Neural progenitor cell (in vitro differentiated cells): ENCODE measurements around the gene NOX3. TPM values are rescaled to one million over a fixed set of nuclear protein-coding genes. Genes with fewer than 3 reads are reported as not detected.

Experiments used
- DNase-seq: peaks from one replicate; pipeline ENCODE4 v3.0.0-alpha.2; 2016; ENCODE audit warnings: low spot score
- H2AFZ ChIP-seq: fragments of 200-600 bp; sonication (generic); replicated peaks from 2 replicates; pipeline ENCODE4 v1.6.1; 2016; ENCODE audit warnings: antibody characterized with exemption
- H3F3A ChIP-seq: fragments of 200-600 bp; sonication (generic); 2 replicates; pipeline ENCODE4 v1.6.1; 2016; ENCODE audit warnings: antibody characterized with exemption, low read depth
- H3K27ac ChIP-seq: fragments of 200-600 bp; sonication (generic); 2 replicates; pipeline ENCODE4 v1.5.1; 2016; ENCODE audit warnings: mild to moderate bottlenecking
- H3K27me3 ChIP-seq: fragments of 200-600 bp; sonication (generic); 2 replicates; pipeline ENCODE4 v1.6.1; 2016; ENCODE audit warnings: mild to moderate bottlenecking, moderate library complexity
- H3K36me3 ChIP-seq: fragments of 200-600 bp; sonication (generic); 2 replicates; pipeline ENCODE4 v1.5.1; 2016
- H3K4me1 ChIP-seq: fragments of 200-600 bp; sonication (generic); 2 replicates; pipeline ENCODE4 v1.6.1; 2016; ENCODE audit warnings: mixed run types
- H3K4me2 ChIP-seq: fragments of 200-600 bp; sonication (generic); 2 replicates; pipeline ENCODE4 v1.6.1; 2016
- H3K4me3 ChIP-seq: fragments of 200-600 bp; sonication (generic); 2 replicates; pipeline ENCODE4 v1.5.1; 2016
- H3K79me2 ChIP-seq: fragments of 200-600 bp; sonication (generic); 2 replicates; pipeline ENCODE4 v1.6.1; 2016; ENCODE audit warnings: low read depth
- H3K9ac ChIP-seq: fragments of 200-600 bp; sonication (generic); 2 replicates; pipeline ENCODE4 v1.6.1; 2016
- H3K9me3 ChIP-seq: fragments of 200-600 bp; sonication (generic); 2 replicates; pipeline ENCODE4 v1.5.1; 2016; ENCODE audit warnings: low read depth
- H4K20me1 ChIP-seq: fragments of 200-600 bp; sonication (generic); 2 replicates; pipeline ENCODE4 v1.6.1; 2016; ENCODE audit warnings: low read depth
- H3K27ac Mint-ChIP-seq: 3 replicates; pipeline ENCODE4 v1.8.0; 2021; ENCODE audit warnings: mixed read lengths
- H3K27me3 Mint-ChIP-seq: 2 replicates; pipeline ENCODE4 v1.8.0; 2022; ENCODE audit warnings: low read depth, mild to moderate bottlenecking, inconsistent platforms, moderate library complexity, mixed read lengths; ENCODE audit not compliant: insufficient read depth
- H3K36me3 Mint-ChIP-seq: 3 replicates; pipeline ENCODE4 v1.8.0; 2021; ENCODE audit warnings: mixed read lengths
- H3K4me1 Mint-ChIP-seq: 3 replicates; pipeline ENCODE4 v1.8.0; 2021; ENCODE audit warnings: mixed read lengths
- H3K4me3 Mint-ChIP-seq: 3 replicates; pipeline ENCODE4 v1.8.0; 2021; ENCODE audit warnings: mild to moderate bottlenecking, moderate library complexity, mixed read lengths
- H3K9me3 Mint-ChIP-seq: 3 replicates; pipeline ENCODE4 v1.8.0; 2020; ENCODE audit warnings: mixed read lengths
- EZH2 ChIP-seq: fragments of 200-600 bp; sonication (generic); IDR thresholded peaks from 2 replicates; pipeline ENCODE4 v1.6.1; 2017; ENCODE audit warnings: antibody characterized with exemption, mild to moderate bottlenecking, moderate library complexity
- EZH2phosphoT487 ChIP-seq: fragments of 200-600 bp; sonication (generic); IDR thresholded peaks from 2 replicates; pipeline ENCODE4 v1.6.1; 2017; ENCODE audit warnings: antibody characterized with exemption
- total RNA-seq: library from RNA; depleted of rRNA; stranded (reverse); fragments of >200 nt; gene quantifications from 2 replicates; pipeline ENCODE4 v1.2.3, GENCODE V29; 2015; ENCODE audit warnings: low replicate concordance
- TF ChIP-seq, protein P1 (sequence below): fragments of 200-600 bp; sonication (generic); IDR thresholded peaks from 2 replicates; pipeline ENCODE4 v1.5.1; 2017; ENCODE audit warnings: antibody characterized with exemption, mild to moderate bottlenecking

NOX3 gene
- total RNA-seq, 1 donor from 2014 or later: not detected

DNA sequence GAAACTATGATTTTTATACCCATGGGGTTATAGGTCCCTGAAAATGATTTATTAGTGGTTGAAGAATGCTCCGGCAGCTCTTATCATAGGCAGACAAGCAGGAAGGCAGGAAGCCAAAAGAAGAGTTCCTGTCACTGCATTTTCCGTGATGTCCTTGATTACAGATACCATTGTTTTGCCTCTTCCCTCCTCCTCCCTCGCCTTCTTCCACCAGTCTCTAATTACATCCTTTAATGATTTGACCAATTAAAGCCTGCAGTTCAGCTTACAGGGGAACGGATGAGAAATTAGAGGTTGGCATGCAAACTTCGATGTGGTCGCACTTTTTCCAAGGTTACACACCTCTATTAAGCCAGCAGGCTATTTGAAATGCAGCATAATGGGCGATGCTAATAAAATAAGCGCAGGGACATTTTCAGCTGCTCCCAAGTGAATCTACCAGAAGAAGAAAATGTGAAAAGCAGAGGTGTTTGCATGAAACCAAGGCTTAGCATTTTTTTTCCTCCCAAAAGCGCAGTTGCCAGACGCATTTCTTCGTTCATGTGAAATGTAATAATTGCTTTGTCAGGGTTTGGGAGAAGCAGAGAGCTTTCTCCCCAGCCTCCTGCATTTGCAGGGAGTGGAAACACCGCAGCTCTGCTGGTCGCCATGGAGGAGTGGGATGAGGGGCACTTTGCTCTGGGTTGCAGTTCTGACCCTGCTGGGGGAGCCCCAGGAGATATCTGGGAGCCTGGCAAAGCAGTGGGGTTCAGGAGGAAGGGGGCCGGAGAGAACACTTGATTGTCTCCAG is 6.0 kb downstream of the NOX3 start:
- Histone ChIP-seq H3K9me3 (no peaks in the 10 kb centered on the region), H2AFZ (peak overlapping the region; percentile 93), H3F3A (peaks cover 3% of the 10 kb centered on the region), H3K36me3 (no peaks in the 10 kb centered on the region), H3K4me2 (peak overlapping the region; percentile 46), H3K27me3 (no peaks in the 10 kb centered on the region), H4K20me1 (no peaks in the 10 kb centered on the region), H3K4me1 (peaks cover 20% of the 10 kb centered on the region), H3K9ac (no peak overlapping the region), H3K4me3 (no peak overlapping the region), H3K27ac (no peak overlapping the region), H3K79me2 (no peaks in the 10 kb centered on the region)
- TF ChIP-seq, protein P1, sequence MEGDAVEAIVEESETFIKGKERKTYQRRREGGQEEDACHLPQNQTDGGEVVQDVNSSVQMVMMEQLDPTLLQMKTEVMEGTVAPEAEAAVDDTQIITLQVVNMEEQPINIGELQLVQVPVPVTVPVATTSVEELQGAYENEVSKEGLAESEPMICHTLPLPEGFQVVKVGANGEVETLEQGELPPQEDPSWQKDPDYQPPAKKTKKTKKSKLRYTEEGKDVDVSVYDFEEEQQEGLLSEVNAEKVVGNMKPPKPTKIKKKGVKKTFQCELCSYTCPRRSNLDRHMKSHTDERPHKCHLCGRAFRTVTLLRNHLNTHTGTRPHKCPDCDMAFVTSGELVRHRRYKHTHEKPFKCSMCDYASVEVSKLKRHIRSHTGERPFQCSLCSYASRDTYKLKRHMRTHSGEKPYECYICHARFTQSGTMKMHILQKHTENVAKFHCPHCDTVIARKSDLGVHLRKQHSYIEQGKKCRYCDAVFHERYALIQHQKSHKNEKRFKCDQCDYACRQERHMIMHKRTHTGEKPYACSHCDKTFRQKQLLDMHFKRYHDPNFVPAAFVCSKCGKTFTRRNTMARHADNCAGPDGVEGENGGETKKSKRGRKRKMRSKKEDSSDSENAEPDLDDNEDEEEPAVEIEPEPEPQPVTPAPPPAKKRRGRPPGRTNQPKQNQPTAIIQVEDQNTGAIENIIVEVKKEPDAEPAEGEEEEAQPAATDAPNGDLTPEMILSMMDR: no peak
- TF ChIP-seq EZH2phosphoT487: no peak
- no peak for TF ChIP-seq EZH2
- no peak overlapping the region for H3K4me3 Mint-ChIP-seq
- H3K36me3 Mint-ChIP-seq: no peaks in the 10 kb centered on the region
- H3K27me3 Mint-ChIP-seq: peaks cover 2% of the 10 kb centered on the region
- H3K27ac Mint-ChIP-seq: no peak overlapping the region
- no peak for DNase-seq
- peaks cover 19% of the 10 kb centered on the region for H3K4me1 Mint-ChIP-seq
- H3K9me3 Mint-ChIP-seq: no peaks in the 10 kb centered on the region

DNA sequence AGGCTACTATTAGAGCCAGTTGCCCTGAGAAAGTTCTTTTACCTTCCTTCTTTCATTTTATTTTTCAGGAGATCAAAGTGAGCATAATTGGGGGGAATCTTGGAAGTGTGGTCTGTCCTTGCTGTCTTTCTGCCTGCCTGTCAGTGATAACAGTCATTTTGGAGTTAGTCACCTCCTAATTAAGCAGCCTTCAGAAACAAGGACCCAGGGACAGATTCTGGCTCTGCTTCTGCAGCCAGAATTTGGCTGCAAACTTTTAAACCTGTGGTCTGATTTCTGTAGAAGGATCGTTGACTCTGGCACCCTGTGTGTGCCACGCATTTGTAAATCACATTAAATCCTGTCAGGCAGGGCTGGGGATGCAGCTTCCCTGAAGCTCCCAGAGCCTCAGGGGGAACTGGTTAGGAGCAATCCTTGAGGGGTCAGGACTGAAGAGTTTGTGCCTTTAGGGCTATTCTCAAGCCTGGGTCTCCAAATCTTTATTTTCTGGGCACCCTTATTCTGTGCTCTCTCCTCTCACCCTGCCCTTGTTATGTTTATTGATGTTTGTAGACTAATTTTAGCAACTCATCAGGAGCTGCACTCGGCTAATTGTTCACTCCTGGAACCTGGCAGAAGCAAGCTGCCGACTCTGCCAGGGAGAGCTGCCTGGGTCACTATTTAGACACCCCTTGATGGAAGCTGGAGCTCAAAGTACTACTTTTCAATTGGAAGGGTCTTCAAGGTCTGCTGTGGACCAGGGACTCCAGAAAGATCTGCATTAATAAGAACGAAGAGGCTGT is 6.8 kb downstream of the NOX3 start:
- no peak overlapping the region for H3K4me3 ChIP-seq
- no peak for DNase-seq

DNA sequence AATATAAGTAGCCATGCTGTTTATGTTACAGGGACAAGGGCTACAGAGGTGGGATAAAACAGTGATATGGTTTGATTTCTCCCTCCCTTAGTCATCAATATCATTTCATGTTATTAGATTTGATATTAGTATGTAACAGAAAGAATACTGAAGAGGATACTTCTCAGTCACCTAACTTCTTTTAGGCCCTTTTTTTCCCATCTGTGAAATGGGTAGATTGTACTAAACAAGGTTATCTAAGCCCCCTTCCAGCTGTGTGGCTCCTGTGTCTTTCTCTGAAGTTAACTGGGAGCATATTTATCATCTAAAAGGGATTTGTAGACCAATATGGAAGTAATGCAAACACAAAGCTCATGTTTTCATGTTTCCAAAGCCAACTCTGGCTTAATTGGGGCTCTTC is 7.7 kb downstream of the NOX3 start:
- H3K4me1 ChIP-seq: peaks cover 20% of the 10 kb centered on the region
- TF ChIP-seq, protein P1: no peak
- no peak for TF ChIP-seq EZH2
- no peak for TF ChIP-seq EZH2phosphoT487
- H3K27me3 ChIP-seq: no peaks in the 10 kb centered on the region
- no peak overlapping the region for H3K27ac Mint-ChIP-seq
- H2AFZ ChIP-seq: no peak overlapping the region
- no peaks in the 10 kb centered on the region for H3K79me2 ChIP-seq
- no peaks in the 10 kb centered on the region for H3K9me3 Mint-ChIP-seq
- H3K4me3 ChIP-seq: no peak overlapping the region
- no peaks in the 10 kb centered on the region for H3K36me3 Mint-ChIP-seq
- DNase-seq: no peak
- no peaks in the 10 kb centered on the region for H3K36me3 ChIP-seq
- no peaks in the 10 kb centered on the region for H3K9me3 ChIP-seq
- H4K20me1 ChIP-seq: no peaks in the 10 kb centered on the region
- H3K4me2 ChIP-seq: no peak overlapping the region
- no peak overlapping the region for H3K9ac ChIP-seq
- no peak overlapping the region for H3K4me3 Mint-ChIP-seq
- H3F3A ChIP-seq: peaks cover 3% of the 10 kb centered on the region
- peaks cover 19% of the 10 kb centered on the region for H3K4me1 Mint-ChIP-seq
- no peak overlapping the region for H3K27ac ChIP-seq
- H3K27me3 Mint-ChIP-seq: peaks cover 4% of the 10 kb centered on the region

More for the DNA sequence above, 6.8 kb downstream of the NOX3 start:
- Histone ChIP-seq H3K4me2 (peak overlapping the region; percentile 46), H3K27me3 (no peaks in the 10 kb centered on the region), H2AFZ (peak overlapping the region; percentile 93), H3K4me1 (peaks cover 20% of the 10 kb centered on the region), H3K79me2 (no peaks in the 10 kb centered on the region), H3K9me3 (no peaks in the 10 kb centered on the region), H3K9ac (no peak overlapping the region), H3K27ac (no peak overlapping the region), H3F3A (peaks cover 3% of the 10 kb centered on the region), H4K20me1 (no peaks in the 10 kb centered on the region), H3K36me3 (no peaks in the 10 kb centered on the region)
- Mint-ChIP-seq H3K4me3 (no peak overlapping the region), H3K27me3 (peaks cover 4% of the 10 kb centered on the region), H3K9me3 (no peaks in the 10 kb centered on the region), H3K36me3 (no peaks in the 10 kb centered on the region), H3K4me1 (peaks cover 19% of the 10 kb centered on the region), H3K27ac (peak overlapping the region; percentile 10)
- TF ChIP-seq, protein P1: no peak
- TF ChIP-seq EZH2phosphoT487: no peak
- no peak for TF ChIP-seq EZH2
